ENCODE measurements around the gene CCDC27.

DNA sequence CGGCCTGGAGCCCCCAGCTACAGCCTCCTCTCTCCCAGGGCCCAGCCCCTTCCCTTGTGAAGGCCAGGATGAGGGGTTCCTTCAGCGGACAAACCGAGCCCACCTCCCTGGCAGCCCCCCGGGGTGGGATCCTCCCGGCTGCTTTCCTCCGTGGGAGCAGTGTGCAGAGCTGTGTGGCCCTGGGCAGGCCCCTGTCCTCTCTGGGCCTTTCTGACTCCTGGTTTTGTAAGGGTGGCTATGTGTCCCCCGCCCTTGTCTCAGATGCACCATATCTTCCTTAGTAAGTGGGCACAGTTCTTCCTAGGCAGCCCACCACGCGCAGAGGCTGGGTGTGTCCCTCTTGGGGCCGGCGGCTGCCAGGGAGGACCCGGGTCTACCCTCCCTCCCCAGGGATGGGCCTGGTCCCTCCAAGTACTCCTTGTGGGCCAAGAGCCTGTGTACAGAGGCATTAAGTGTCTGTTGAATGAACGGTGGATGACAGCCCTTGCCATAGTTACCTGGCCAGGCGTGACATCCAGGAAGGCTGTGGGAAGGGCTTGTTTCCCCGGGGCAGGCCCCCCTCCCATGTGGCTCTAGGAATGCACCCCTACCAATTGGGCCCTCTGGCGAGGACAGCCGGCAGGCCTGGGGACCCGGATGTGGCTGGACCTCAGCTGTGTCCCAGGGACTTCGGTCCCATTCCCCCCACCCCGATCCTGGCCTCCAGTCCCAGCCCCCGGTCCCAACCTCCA is 24.1 kb downstream of the CCDC27 start:
- TF ChIP-seq, protein P1, sequence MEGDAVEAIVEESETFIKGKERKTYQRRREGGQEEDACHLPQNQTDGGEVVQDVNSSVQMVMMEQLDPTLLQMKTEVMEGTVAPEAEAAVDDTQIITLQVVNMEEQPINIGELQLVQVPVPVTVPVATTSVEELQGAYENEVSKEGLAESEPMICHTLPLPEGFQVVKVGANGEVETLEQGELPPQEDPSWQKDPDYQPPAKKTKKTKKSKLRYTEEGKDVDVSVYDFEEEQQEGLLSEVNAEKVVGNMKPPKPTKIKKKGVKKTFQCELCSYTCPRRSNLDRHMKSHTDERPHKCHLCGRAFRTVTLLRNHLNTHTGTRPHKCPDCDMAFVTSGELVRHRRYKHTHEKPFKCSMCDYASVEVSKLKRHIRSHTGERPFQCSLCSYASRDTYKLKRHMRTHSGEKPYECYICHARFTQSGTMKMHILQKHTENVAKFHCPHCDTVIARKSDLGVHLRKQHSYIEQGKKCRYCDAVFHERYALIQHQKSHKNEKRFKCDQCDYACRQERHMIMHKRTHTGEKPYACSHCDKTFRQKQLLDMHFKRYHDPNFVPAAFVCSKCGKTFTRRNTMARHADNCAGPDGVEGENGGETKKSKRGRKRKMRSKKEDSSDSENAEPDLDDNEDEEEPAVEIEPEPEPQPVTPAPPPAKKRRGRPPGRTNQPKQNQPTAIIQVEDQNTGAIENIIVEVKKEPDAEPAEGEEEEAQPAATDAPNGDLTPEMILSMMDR (IDR thresholded peaks at IDR 0.05; ENCODE audit: low read depth, low read length, poor library complexity, severe bottlenecking), result no peak
- no peak for TF ChIP-seq EZH2phosphoT487 (IDR thresholded peaks at IDR 0.05; ENCODE audit: borderline replicate concordance, low read length)

Measured in DOHH2 (cell line).